Right lobe of liver (tissue), 4 donors: ENCODE measurements around the gene MARCKS.

ENCODE experiments used
- POLR2A ChIP-seq: fragments of 450-650 bp; IDR thresholded peaks from one replicate; pipeline ENCODE4 v1.6.1; 2017; ENCODE audit warnings: antibody characterized with exemption, mild to moderate bottlenecking
- TF ChIP-seq, protein P1 (sequence below), 4 donors: fragments of 200-600 bp in 3 of 4; fragments of 450-650 bp in 1 of 4; IDR thresholded peaks; one replicate each; pipeline versions ENCODE4 v1.5.1 to v1.8.0; 2016 to 2022; ENCODE audit warnings: antibody characterized with exemption in 4 of 4, mild to moderate bottlenecking in 2 of 4
- donor health status: DM: no; HTN: no; CAD: no.
- donor health status: DM: no; HTN: no; CAD: no.
- donor health status: DM: no; HTN: yes; CAD: no.

- TF ChIP-seq POLR2A: no peak
- TF ChIP-seq, protein P1, sequence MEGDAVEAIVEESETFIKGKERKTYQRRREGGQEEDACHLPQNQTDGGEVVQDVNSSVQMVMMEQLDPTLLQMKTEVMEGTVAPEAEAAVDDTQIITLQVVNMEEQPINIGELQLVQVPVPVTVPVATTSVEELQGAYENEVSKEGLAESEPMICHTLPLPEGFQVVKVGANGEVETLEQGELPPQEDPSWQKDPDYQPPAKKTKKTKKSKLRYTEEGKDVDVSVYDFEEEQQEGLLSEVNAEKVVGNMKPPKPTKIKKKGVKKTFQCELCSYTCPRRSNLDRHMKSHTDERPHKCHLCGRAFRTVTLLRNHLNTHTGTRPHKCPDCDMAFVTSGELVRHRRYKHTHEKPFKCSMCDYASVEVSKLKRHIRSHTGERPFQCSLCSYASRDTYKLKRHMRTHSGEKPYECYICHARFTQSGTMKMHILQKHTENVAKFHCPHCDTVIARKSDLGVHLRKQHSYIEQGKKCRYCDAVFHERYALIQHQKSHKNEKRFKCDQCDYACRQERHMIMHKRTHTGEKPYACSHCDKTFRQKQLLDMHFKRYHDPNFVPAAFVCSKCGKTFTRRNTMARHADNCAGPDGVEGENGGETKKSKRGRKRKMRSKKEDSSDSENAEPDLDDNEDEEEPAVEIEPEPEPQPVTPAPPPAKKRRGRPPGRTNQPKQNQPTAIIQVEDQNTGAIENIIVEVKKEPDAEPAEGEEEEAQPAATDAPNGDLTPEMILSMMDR (IDR thresholded peaks at IDR 0.05): no peak
Observed at GRCh38 chr6:113894712-113895674, 37.8 kb downstream of the MARCKS start.
